Measurements from ENCODE around the gene EFCAB12. TPM values are rescaled to one million over a fixed set of nuclear protein-coding genes. Genes with fewer than 3 reads are reported as not detected.
"Not testable (repeated sequence)": the region's sequence is repeated elsewhere in the genome, so short reads cannot be mapped to it uniquely, and the experiment has no call there.

The EFCAB12 gene
- total RNA-seq, 3 donors from 2014 or later = 0.32 to 1.3 (median 1.0) TPM

- no peaks in the 10 kb centered on the region for H3K4me1 ChIP-seq
- no peak overlapping the region for H3K27ac ChIP-seq
- H3K9me3 ChIP-seq = no peaks in the 10 kb centered on the region
- intact Hi-C loops (cut with DNase I; ENCODE audit: low total_unique reads) = no loop called here
- DNase-seq (ENCODE audit: low spot score in 2 of 2) = no peak
- H3K36me3 ChIP-seq = no peaks in the 10 kb centered on the region
- no peak overlapping the region for H3K4me3 ChIP-seq
- TF ChIP-seq POLR2AphosphoS5 (IDR thresholded peaks at IDR 0.05) (no peak), CTCF (IDR thresholded peaks at IDR 0.05) (no peak), POLR2A (IDR thresholded peaks at IDR 0.05) (no peak)
- H3K27me3 ChIP-seq = no peaks in the 10 kb centered on the region
Observed at GRCh38 chr3:129366312-129366831, 62.1 kb downstream of the EFCAB12 start.

GRCh38 chr3:129365296-129366136 is 62.9 kb downstream of the EFCAB12 start:
- no peak for DNase-seq (ENCODE audit: low spot score in 2 of 2)
- Histone ChIP-seq H3K4me3 (no peak overlapping the region), H3K27ac (no peak overlapping the region), H3K9me3 (no peaks in the 10 kb centered on the region), H3K4me1 (no peaks in the 10 kb centered on the region), H3K27me3 (no peaks in the 10 kb centered on the region), H3K36me3 (no peaks in the 10 kb centered on the region)
- TF ChIP-seq POLR2A (IDR thresholded peaks at IDR 0.05) (no peak), CTCF (IDR thresholded peaks at IDR 0.05) (no peak), POLR2AphosphoS5 (IDR thresholded peaks at IDR 0.05) (no peak)
- intact Hi-C loops (cut with DNase I; ENCODE audit: low total_unique reads) = no loop called here

- H3K4me3 ChIP-seq; intact Hi-C loops (cut with DNase I; ENCODE audit: low total_unique reads); H3K27me3 ChIP-seq; DNase-seq (ENCODE audit: low spot score in 2 of 2); H3K36me3 ChIP-seq; H3K4me1 ChIP-seq; H3K27ac ChIP-seq; H3K9me3 ChIP-seq: not testable (repeated sequence)
Observed at GRCh38 chr3:129364811-129365210, 63.6 kb downstream of the EFCAB12 start.

- DNase-seq (ENCODE audit: low spot score in 2 of 2); H3K4me1 ChIP-seq; H3K36me3 ChIP-seq; H3K27me3 ChIP-seq; H3K27ac ChIP-seq; intact Hi-C loops (cut with DNase I; ENCODE audit: low total_unique reads); H3K9me3 ChIP-seq; H3K4me3 ChIP-seq: not testable (repeated sequence)
Observed at GRCh38 chr3:129363356-129363755, 65.1 kb downstream of the EFCAB12 start.

- H3K4me1 ChIP-seq = no peaks in the 10 kb centered on the region
- no peak for DNase-seq (ENCODE audit: low spot score in 2 of 2)
- no peak overlapping the region for H3K4me3 ChIP-seq
- TF ChIP-seq POLR2AphosphoS5 (IDR thresholded peaks at IDR 0.05) (no peak), POLR2A (IDR thresholded peaks at IDR 0.05) (no peak), CTCF (IDR thresholded peaks at IDR 0.05) (no peak)
- intact Hi-C loops (cut with DNase I; ENCODE audit: low total_unique reads) = no loop called here
- no peaks in the 10 kb centered on the region for H3K27me3 ChIP-seq
- no peak overlapping the region for H3K27ac ChIP-seq
- no peaks in the 10 kb centered on the region for H3K36me3 ChIP-seq
- H3K9me3 ChIP-seq = no peaks in the 10 kb centered on the region
Observed at GRCh38 chr3:129360705-129361460, 67.6 kb downstream of the EFCAB12 start.

- no peaks in the 10 kb centered on the region for H3K36me3 ChIP-seq
- no peak overlapping the region for H3K27ac ChIP-seq
- no peak for DNase-seq (ENCODE audit: low spot score in 2 of 2)
- no peak overlapping the region for H3K4me3 ChIP-seq
- intact Hi-C loops (cut with DNase I; ENCODE audit: low total_unique reads) = no loop called here
- TF ChIP-seq CTCF (IDR thresholded peaks at IDR 0.05) (no peak), POLR2A (IDR thresholded peaks at IDR 0.05) (no peak), POLR2AphosphoS5 (IDR thresholded peaks at IDR 0.05) (no peak)
- no peaks in the 10 kb centered on the region for H3K27me3 ChIP-seq
- no peaks in the 10 kb centered on the region for H3K4me1 ChIP-seq
- no peaks in the 10 kb centered on the region for H3K9me3 ChIP-seq
Observed at GRCh38 chr3:129360171-129360611, 68.2 kb downstream of the EFCAB12 start.
